NCI-H748 (cell line): Measurements from ENCODE around the gene ALG13.
"Not testable (repeated sequence)": the region's sequence is repeated elsewhere in the genome, so short reads cannot be mapped to it uniquely, and the experiment has no call there.

ENCODE experiments used
- DNase-seq: peaks from one replicate; lab custom pipeline; 2025; ENCODE audit not compliant: unreplicated experiment; lab: John Stamatoyannopoulos, UW

ALG13 gene

GRCh38 chrX:111756486-111756885 is 75.5 kb downstream of the ALG13 start:
- no peak for DNase-seq

- no peak for DNase-seq
Measured at GRCh38 chrX:111759686-111760085, 78.7 kb downstream of the ALG13 start.

- DNase-seq = no peak
Measured at GRCh38 chrX:111761578-111762135, 80.7 kb downstream of the ALG13 start.

GRCh38 chrX:111778591-111778990 is 97.6 kb downstream of the ALG13 start:
- DNase-seq = no peak

- DNase-seq = no peak
Measured at GRCh38 chrX:111779582-111779981, 98.6 kb downstream of the ALG13 start.

GRCh38 chrX:111784667-111785066 is 103.7 kb downstream of the ALG13 start:
- DNase-seq = no peak

- DNase-seq = not testable (repeated sequence)
Measured at GRCh38 chrX:111790054-111790453, 109.1 kb downstream of the ALG13 start.
